Activated effector memory CD4-positive, alpha-beta T cell treated with Interleukin-2 at 50 U/mL for 16 hours (primary cell): ENCODE measurements around the gene CAMK2G.
"Not testable (repeated sequence)": the region's sequence is repeated elsewhere in the genome, so short reads cannot be mapped to it uniquely, and the experiment has no call there.

ENCODE experiments used
- DNase-seq: peaks from one replicate; pipeline ENCODE4 v3.0.0-alpha.2; 2020

Gene CAMK2G

DNA sequence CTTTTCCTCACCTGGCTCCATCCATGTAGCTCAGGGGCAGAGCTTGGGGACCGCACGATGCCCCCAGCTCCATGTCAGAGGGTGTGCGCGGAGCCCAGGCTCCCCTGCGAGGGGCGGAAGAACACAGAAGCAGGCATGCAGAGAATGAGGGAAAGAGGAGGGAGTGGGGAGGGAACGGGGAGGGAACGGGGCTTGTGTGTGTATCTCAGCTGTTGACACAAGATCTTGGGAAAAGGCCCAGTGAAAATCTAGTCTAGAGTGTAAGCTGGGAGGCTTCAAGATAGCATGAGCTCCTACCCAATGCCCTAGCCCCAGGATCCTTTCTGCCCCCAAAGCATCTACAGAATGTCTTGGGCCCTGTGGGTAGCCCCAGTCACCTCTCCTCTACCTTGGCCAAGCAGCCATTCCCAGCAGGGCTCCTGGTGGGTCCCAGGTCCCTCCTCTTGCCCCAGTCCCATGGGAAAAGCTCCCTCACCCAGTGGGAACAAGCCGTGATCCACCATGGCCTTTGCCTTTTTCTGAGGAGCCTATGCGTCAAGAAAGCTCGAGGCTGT is 37.9 kb downstream of the CAMK2G start:
- DNase-seq: no peak

DNA sequence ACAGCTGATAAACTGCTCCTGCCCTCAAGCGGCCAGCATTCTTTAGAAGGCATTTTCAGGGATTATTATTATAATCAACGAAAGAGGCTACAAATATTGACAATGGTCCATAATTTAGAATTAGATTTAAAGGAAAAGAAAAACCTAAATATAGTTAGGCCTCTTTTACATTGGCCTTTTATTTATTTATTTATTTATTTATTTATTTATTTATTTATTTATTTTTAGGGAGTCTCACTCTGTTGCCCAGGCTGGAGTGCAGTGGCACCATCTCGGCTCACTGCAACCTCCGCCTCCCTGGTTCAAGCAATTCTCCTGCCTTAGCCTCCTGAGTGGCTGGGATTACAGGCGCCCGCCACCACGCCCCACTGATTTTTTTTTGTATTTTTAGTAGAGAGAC is 45.3 kb downstream of the CAMK2G start:
- DNase-seq: not testable (repeated sequence)

DNA sequence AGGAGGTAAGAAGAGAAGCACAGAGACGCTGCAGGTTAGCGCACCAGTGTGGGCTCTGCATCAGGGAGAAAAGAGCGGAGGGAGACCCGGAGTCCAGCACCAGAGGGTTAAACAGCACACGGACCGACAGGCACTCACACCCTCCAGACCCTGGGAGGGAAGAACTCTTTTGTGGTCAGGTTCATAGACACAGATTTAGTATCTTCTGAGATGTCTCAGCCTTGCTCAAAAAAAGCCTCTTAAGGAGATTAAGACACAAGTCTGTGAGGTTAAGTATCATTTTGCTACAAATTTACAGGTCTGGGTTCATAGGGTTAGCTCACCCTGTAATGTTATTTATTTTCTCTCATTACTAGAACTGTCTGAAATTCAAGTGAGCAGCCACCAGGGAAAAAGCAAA is 46.2 kb downstream of the CAMK2G start:
- DNase-seq: no peak

DNA sequence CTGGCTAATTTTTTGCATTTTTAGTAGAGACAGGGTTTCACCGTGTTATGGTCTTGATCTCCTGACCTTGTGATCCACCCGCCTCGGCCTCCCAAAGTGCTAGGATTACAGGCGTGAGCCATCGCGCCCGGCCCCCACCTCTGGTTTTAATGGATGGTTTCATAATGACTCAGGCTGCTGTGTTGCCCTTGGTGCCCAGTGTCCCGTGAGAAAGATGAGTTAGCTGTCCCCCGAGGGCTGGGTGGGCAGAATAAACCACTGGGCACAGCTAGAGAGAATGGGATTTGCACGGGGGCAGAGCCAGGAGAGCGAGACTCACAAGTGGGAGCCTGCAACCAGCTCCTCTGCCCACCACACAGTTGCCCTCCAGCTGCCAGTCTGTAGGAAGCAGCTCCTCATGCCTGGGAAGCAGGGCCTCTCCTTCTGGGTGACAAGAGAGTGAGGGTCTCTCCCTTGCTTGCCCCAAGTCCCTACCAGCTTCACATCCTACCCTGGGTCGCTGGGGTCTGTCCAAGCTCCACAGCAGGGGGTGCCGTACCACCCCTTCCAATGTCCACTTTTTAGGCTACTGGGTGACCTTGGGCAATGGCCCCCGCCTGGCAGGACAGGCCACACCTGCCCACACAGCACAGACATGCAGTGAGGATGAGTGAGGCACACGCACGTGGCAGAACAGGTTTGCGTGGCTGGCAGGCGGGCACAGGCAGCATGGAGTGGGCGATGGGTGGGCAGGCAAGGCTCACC is 46.8 kb downstream of the CAMK2G start:
- DNase-seq: no peak

DNA sequence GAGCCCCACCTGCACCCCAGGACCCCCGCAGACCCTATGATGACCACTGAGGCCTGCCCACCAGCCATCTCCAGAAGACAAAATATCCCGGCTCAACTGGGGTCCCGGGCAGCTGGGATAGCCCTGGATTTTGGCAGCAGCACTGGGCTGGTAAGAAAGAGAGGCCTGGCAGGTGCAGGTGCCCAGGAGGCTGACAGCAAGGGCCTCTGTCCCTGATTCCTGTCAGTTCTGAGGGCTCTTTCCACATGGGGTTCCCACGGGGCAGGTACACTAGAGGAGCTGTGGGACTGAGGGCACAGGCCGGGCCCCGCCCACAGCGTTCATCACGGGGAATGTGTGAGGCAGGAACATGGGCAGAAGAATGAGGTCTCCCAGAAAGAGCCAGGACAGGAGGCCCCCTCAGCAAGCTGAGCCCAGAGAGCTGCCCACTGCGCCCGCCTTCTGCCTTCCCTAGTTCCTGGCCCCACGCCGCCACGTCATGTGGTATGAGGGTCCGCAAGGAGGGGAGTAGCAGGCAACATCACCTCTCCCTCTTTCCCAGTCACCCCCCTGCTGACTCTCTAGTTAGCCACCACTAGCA is 50.1 kb downstream of the CAMK2G start:
- no peak for DNase-seq

DNA sequence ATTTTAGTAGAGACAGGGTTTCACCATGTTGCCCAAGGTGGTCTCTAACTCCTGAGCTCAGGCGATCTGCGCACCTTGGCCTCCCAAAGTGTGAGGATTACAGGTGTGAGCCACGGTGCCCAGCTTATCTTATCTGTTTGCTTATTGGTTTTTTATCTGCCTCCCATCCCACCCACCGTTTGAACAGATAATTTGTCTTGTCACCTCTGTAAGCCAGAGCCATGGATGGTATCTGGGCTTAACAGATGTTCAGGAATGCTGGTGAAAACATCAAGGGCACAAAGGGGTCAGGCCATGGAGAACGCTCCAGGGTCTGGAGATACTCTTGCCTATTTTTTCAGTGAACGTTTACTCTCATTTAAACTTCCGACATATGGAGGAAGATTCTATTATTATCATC is 51.0 kb downstream of the CAMK2G start:
- no peak for DNase-seq

DNA sequence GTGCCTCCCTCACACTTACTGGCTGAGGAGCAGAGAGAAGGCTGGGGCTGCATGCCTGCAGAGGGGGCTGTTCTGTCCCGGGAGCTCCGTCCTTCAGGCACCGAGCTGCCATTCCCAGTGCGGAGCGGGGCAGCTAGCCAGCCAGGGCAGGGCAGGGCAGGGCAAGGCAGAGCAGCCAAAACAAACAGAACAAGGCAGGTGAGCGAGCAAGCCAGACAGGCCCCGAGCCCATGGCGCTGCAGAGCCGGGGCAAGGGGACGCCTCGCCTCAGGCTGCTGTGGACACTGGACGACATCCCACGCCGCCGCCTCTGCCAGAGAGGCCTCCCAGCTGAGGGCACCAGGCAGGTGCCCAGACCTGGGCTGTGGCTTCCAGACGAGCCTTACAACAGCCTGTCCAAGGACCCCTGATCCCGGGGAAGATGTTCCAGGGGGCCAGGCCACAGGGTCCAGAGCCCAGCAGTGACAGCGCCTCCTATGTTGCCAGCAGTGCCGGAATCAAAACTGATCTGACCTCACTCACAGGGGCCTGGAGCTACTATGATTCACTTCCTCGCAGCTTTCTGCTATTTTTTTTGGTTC is 54.8 kb downstream of the CAMK2G start:
- no peak for DNase-seq

DNA sequence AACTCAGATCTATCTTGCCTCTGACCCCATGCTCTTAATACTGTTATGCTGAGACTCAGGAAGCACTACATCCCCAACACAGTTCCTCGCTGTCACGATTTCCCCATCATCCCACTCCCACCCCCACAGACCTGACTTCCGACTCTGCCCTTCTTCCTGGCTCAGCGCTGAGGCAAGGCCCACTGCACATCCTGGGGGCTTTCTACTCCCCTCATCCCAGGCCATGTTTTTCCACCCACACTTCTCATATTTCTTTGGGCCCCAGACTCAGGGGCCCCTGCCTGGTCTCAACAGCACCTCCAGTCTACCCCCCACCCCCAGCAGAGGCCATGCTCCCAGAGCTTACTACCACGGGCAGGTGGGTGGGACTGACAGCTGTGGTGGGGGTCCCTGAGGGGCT is 55.3 kb downstream of the CAMK2G start:
- DNase-seq: no peak

DNA sequence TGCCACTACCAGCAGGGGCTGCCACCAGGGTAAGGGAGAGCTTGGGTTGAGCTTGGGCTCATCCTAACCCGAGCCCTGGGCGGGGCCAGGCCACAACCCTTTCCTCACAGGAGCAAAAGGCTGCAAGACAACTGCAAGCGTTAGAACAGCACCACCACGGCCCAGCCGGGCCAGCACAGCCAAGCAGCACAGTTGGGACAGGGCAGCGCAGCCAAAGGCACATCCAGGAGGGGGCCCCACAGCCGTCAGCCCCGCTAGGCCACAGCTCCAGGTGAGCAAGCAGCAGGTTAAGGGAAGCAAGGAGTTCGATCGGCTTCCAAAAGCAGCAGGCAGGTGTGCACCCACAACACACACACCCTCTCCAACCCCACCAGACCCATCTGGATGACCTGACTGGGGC is 56.0 kb downstream of the CAMK2G start:
- no peak for DNase-seq

DNA sequence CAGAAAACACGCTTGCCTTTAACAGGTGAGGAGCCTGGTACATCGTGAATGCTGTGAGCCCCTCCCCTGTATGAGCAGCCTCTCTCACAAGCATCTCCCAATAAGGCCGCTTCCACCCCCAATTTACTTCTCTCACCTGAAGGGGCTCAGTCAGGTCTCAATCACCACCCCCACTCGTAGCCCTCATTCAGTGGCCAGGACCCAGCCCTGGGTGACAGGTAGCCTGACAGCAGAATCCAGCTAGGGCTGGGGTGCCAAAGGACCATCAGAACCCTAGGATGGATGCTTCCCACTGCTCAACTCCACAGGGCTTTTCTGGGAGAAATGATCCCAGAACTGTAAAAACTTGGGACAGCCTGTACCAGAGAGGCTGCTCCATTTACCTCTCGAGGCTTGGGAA is 56.5 kb downstream of the CAMK2G start:
- no peak for DNase-seq

DNA sequence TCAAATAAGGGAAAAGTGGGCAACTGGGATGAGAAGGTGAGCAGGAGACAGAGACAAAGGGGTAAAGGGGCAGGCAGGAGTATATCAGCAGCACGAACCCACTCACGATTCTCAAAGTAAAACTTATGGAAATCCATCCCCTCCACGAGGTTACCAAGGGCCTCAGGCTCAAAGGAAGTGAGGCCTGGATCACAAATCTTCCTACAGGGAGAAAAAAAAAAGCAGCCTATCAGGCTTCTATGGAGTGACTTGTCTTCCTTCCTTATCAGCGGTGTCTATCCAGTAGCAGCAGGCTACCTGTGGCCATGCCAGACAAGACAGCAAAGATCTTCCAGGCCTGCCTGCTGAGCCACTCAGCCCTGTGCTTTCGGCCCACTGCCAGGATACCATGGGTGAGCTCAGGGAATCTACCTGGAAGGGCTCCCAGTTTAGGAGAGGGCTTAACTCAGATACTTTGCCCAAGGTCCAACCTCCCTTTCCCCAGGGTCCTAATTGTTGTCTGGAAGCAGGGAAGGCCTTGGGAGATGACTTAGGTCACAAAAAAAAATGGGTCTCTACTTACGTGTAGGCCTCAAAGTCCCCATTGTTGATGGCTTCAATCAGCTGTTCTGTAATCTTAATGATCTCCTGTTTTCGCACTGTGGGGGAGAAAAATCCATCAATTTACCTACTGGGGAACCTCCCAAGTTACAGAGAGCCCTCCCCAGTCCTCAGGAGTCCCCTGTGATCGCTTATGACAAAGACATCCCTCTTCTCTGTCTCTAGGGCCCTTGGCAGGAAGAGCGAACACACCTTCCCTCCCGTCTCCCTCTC is 57.2 kb downstream of the CAMK2G start:
- no peak for DNase-seq

DNA sequence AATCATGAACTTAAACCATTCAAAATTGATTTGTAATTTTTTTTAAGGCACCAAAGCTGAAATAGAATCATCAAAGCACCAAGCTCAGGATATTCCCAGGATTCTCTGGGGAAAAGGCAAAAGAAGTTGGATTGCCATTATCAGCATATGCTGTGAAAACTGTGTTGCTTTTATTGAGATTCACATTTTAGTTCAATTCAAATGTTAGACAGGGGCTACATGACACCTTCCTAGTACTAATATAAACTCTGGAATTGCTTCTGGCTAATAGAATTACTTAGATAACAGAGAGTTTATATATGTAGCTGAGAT is 58.7 kb downstream of the CAMK2G start:
- no peak for DNase-seq

DNA sequence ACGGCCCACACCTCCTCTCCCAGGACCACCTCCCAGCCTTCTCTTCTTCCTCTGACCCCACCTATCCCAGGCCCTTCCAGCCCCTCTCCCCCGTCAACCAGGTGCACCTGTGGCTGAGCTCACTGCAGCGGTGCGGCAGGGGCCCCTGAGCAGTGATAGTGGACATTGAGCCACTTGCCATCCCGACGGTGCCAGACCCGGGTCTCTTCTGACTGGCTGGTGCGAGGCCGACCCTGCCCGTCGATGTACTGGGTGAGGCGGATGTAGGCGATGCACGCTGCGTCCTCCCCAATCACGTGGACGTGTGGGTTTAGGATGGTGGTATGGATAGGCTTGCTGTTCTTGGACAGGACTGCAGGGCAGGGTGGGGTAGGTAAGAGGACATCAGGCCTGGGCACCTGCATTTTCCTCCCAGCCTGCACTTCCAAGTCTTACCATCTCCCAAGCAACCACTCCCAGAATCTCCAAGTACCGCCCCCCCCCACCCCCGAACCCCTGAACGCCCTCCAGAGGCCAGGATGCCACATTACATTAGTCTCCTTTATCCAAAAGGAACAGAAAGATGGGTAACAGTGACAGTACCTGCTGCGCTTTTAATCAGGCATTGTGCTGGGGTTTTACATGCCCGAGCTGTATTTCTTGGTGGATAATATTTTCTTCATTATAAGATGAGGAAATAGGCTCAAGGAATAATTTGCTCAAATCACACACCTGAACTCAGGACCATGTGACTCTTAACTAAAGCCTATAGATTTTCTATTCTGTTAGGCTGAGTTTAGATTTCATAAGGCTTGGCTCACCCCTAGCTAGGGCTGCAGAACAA is 59.2 kb downstream of the CAMK2G start:
- no peak for DNase-seq

DNA sequence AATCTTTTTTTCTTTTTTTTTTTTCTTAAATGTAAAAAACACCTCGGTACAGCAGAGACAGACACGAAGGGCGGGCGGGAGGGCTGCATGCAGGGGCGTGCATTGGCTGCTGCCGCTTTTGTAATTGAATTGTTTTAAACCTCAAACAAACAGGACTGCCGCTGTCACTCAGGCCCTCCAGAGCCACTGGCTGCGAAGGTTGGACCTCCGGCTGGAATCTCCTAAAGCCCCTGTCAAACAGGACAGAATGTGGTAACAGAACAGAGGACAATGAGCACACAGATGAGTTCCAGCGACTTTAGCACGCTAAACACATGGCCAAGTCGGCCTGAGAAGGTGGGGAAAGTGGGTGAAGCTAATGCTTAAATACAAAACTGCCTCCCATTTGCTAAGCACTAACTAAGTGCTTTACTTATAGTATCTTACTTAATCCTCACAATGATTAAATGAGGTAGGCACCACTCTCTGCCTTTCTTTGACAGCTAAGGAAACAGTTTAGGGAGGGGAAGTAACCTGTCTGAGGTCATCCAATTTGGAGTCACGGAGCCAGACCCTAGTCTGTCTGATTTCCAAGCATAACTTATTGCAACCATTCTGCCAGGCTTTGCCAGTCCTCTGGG is 60.0 kb downstream of the CAMK2G start:
- DNase-seq: no peak

DNA sequence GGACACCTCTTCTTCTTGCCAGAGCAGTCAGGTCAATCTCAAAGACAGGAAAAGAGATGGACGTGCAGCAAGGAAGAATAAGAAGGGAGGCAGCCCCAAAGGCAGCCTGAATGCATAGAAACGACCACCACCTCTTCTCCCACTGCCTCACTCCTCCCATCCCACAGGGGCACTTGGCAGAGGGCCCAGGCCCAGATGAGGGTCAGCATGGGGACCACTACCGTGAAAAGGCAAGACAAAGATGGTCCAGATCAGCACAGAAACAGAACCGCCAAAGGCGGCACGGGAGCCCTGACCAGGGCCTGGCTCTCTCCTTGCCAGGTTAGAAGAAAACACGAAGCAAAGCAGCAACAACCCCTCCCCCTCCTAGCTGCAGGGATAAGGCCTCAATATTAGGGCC is 61.0 kb downstream of the CAMK2G start:
- no peak for DNase-seq

DNA sequence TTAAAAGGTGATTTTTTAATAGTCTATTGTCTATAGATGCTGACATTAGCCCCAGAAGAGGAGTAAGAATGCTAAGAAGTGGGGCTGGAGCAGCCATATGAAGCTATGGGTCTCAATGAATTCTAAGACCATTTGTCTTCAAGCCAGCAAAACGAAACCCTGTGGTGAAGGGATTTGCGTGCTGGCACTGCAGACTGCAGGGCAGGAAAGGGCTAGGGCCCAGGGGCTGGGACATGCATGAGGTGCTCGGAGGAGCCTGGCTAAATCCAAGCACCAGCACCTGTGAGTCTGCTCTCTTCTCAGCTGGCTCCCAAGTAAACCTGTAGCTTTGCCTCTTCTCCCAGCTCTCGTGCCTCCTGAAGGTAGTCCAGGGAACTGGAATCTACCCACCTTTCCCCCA is 61.7 kb downstream of the CAMK2G start:
- DNase-seq: no peak

DNA sequence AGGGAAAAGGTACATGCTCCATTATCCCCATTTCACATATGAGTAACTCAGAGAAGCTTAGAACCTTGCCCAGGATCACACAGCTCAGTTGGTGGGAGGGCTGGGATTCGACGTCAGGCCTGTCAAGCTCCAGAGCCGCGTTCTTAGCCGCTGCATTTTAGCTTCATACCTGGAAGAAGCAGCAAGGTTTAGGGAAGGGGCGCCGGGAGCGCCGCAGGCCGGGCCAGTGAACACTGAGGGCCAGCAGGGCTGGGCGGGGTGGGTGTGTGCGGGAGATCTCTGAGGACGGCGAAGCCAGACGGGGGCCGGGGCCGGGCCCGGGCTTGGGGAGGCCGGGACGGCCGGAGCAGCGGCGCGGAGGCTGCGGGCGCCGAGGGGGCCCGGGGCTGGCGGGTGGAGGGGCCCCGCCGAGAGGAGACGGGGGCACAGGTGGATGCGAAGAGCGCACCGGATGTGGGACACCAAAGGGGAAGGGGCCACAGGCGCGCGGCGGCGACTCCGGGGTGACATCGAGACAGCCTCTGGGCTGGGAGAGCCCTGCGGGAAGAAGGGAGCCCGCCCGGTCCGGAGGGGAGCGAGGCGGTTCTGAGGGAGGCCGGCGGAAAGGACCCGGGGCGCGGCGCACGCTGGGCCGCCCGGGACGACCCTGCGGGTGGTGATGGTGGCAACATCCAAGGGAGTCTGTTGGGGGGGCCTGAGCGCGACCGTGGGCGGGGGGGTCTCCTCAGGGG is 63.5 kb downstream of the CAMK2G start:
- peak; percentile 57 for DNase-seq

DNA sequence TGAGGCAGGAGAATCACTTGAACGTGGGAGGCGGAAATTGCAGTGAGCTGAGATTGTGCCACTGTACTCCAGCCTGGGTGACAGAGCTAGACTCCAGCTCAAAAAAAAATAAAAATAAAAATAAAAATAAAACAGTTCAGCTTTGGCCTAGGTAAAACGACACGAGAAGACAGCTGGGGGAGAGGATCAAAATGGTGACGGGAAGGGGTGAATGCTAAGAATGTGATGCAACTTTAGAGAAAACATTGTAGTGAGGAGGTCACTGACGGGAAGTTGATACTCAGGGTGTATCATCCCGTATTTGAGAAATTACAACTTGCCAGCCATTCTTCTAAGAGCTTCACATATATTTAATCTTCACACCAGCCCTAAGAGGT is 64.0 kb downstream of the CAMK2G start:
- no peak for DNase-seq

DNA sequence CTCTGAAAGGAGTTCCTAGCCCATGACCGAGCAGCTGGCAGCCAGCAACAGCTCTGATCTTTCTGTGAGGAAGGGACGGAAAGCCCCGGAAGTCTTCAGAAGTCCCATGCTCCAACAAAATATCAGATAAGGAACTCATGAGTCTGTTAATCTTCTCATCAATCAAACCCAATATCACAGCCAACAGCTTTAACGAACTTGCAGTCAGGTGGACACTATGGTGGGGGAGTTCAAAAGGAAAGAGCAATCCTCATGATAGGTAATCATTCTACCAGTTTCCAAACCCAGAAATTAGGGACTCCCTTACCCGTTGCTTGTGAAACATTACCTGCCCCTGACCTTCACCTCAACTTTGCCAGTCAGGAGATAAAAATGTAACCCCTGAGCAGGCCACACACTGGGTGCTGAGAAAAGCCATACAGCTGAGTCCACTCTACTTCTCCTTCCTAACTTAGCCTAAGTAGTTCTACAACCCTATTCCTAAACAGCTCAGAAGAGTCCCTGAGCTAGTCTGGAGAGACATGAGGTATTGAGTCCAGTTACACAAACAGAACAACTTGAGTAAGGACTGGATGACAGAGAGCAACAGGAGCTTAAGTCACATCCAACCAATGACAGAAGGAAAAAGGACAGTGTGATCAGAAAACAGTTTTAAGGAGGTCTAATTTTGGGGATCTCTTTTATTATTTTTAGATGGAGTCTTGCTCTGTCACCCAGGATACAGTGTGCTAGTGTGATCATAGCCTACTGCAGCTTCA is 65.1 kb downstream of the CAMK2G start:
- DNase-seq: no peak

DNA sequence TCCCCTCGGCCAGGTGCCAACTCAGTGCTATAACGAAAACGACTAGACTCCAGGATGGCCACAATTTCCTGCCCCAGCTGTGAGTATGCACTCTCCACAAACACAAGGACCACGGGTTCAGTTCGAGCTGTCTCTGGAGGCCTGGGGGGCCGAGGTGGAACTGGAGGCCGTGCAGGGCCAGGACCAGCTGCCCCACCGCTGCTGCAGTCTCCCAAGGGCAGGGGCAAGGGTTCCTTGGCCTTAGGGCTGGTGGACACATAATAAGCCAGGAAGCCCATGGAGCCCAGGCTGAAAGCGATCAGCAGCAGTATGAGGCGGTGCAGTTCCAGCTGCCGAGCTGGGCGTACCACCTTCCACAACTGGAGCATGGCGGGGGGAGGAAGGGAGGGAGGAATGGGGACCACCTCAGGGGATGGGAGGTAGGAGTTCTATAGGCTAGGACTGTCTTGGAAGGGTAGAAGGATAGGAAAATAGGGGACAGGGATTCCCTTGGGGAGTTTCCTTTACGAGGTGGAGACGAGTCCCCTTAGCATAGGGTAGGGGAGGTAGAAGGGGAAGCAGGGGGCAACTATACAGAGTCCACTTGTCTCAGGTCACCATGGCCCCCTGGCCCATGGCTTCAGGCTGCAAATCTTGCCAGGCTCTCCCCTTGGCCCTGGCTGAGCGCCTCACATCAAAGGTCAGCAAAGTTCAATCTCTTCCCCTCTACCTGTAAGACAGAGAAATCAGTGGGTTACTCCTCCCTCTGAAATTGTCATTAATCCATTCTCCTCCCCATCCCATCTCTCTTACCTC is 66.1 kb downstream of the CAMK2G start:
- no peak for DNase-seq
